Measurements from ENCODE around the gene NODAL. TPM values are rescaled to one million over a fixed set of nuclear protein-coding genes. Genes with fewer than 3 reads are reported as not detected.

NODAL gene
- total and polyA plus RNA-seq, 12 donors = 0.04 to 0.29 TPM; not detected in 10

DNA sequence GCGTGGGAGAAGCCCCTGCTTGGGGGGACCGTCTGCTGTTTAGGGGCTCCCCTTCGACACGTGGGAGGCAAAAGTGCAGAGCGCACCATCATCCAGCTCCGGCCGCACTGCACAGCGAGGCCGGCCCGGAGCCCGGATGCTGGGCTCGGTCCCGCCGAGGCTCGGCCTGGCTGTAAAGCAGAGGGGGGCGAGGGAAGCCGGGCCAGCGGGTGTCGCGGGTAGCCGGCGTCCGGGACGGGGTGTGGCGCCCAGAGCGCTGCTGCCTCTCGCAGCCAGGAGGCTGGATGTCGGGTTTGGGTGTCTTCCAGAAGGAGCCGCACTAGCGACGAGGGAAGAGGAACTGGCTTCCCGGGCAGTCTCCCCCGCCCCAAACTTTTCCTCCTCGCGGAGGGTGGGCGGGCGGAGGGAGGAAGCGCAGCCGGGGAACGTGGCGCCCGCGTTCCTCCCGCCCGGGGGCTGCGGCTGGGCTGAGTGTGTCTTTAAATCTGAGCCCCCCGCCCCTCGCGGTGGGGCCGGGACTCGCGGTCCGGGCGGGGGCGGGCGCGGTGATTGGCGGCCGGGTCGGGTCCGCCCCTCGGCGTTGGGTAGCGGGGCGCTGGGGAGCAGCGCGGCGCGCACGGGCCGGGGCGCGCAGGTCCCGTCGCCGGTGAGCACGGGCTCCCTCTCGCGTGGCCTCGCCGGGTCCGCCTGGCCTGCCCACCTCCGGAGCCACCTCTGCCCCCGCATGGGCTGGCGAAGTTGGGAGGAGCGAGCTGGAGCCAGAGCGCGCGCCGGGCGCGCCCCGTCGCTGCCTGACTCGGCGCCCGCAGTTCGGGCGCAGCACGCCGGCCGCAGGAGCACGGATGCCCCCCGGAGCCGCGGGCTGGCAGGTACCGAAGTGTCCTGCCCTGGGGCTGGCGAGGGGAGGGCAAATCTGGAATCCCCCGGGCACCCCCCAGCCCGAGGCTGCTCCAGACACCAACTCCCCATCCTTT, 37.0 kb upstream of the NODAL start, which contains the start of gene PALD1:
Gene PALD1, plus strand, starts transcription at position 577 of the 974 bp plus-strand sequence. CDS start 47,185 bp downstream, outside the sequence.
- DNase-seq = peak; percentile 81 to 89
- H3K4me1 ChIP-seq = peaks cover 38 to 65% (median 55%) of the 10 kb centered on the region in 9 donors
- TF ChIP-seq, protein P1, sequence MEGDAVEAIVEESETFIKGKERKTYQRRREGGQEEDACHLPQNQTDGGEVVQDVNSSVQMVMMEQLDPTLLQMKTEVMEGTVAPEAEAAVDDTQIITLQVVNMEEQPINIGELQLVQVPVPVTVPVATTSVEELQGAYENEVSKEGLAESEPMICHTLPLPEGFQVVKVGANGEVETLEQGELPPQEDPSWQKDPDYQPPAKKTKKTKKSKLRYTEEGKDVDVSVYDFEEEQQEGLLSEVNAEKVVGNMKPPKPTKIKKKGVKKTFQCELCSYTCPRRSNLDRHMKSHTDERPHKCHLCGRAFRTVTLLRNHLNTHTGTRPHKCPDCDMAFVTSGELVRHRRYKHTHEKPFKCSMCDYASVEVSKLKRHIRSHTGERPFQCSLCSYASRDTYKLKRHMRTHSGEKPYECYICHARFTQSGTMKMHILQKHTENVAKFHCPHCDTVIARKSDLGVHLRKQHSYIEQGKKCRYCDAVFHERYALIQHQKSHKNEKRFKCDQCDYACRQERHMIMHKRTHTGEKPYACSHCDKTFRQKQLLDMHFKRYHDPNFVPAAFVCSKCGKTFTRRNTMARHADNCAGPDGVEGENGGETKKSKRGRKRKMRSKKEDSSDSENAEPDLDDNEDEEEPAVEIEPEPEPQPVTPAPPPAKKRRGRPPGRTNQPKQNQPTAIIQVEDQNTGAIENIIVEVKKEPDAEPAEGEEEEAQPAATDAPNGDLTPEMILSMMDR (IDR thresholded peaks at IDR 0.05) = peak; percentile 20 to 67 (median 27)
- no peaks in the 10 kb centered on the region for H3K9me3 ChIP-seq
- H3K36me3 ChIP-seq = no peaks in the 10 kb centered on the region
- H3K27me3 ChIP-seq = peaks cover 0 to 32% (median 0%) of the 10 kb centered on the region in 7 donors
- ATAC-seq = peak; percentile 48 to 81 (median 72)
- 1 to 2% methylated on average over 88 to 110 of the region's 110 CpGs for WGBS, 2 donors
- peak within 1 kb of the TSS; percentile 40 to 77 (median 64) for H3K4me3 ChIP-seq
- intact Hi-C loops (cut with DNase I) = loop anchor here in 1 of 10 donors (5.0 kb wide), 1 partner anchor 34 kb away; no protein-coding TSS in a partner anchor
- H3K27ac ChIP-seq = peak within 1 kb of the TSS; percentile 34 to 91 (median 82)

DNA sequence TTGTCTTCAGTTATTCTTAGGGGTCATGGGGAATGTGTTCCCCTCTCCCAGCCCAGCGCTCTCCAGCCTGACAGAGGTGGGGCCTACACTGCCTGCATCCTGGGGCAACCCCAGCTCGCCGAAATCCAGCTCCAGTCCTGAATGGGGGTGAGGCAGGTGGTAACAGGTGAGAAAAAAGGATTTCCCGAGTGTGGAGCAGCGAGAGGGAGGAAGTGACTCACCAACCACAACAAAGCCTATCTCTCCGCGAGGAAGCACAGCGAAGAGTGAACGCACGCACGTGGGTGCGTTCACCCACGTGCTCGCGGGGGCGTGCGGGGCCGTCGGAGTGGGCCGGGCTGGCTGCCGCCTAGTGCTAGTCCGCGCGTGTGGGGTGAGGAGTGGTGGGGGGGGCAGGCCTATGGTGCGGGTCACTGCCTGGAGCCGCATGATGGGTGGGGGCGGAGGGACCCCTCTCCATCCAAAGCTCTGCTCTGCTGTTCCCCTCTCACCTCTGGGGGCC, 36.2 kb upstream of the NODAL start:
- WGBS, 2 donors = 26 to 35% methylated on average over 25 to 27 of the region's 27 CpGs
- intact Hi-C loops (cut with DNase I) = loop anchor here in 1 of 10 donors (5.0 kb wide), 1 partner anchor 35 kb away; no protein-coding TSS in a partner anchor
- H3K27ac ChIP-seq = peak overlapping the region; percentile 26 to 91 (median 82)
- peaks cover 0 to 32% (median 0%) of the 10 kb centered on the region in 7 donors for H3K27me3 ChIP-seq
- DNase-seq = peak in 1 of 2 donors; percentile 30
- H3K9me3 ChIP-seq = no peaks in the 10 kb centered on the region
- no peaks in the 10 kb centered on the region for H3K36me3 ChIP-seq
- peak in 7 of 8 donors; percentile 3 to 26 (median 14) for ATAC-seq
- TF ChIP-seq, protein P1 (IDR thresholded peaks at IDR 0.05) = no peak
- H3K4me1 ChIP-seq = peaks cover 30 to 58% (median 47%) of the 10 kb centered on the region in 9 donors
- H3K4me3 ChIP-seq = peak overlapping the region; percentile 40 to 77 (median 64)

DNA sequence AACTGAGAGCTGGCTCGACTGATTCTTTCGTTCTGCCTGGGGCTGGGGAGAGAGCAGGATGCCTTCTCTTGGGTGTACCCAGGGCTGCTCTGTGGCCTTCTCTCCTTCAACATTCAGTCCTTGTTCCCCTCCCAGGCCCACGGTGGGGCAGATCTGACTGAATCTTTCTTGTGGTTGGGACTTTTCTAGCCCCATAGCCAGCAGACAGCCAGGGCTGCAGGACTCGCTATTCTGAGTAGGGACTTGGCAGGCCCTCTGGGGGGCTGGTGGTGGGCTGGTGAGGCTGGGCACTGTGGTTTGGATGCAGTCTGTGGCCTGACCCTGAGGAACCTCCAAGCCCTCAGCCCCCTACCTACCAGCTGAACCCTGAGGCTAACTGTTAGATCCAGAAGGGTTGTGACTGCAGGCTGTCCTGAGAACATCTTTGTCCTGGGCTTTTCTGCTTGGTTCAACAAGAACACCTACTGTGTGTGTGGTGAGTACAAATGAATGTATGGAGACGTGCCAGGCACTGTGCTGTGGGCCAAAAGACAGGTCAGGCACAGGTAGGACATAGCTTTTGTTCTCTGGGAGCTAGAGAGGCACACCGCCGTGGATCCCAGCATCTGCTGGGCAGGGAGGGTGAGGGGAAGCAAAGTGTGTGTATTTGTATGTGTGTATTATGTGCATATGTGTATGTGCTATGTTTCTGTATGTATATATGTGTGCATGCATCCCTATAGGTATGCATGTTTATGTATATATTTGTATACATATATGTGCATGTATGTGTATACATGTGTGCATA, 35.0 kb upstream of the NODAL start:
- H3K27ac ChIP-seq = no peak overlapping the region
- 76 to 81% methylated on average over 7 of the region's 7 CpGs for WGBS, 2 donors
- no peaks in the 10 kb centered on the region for H3K9me3 ChIP-seq
- TF ChIP-seq, protein P1 (IDR thresholded peaks at IDR 0.05) = no peak
- DNase-seq (no peak), ATAC-seq (no peak)
- H3K4me3 ChIP-seq = no peak overlapping the region
- H3K4me1 ChIP-seq = peaks cover 20 to 45% (median 36%) of the 10 kb centered on the region in 9 donors
- peaks cover 0 to 32% (median 0%) of the 10 kb centered on the region in 7 donors for H3K27me3 ChIP-seq
- intact Hi-C loops (cut with DNase I) = loop anchor here in 1 of 10 donors (5.0 kb wide), 1 partner anchor 36 kb away; no protein-coding TSS in a partner anchor
- H3K36me3 ChIP-seq = no peaks in the 10 kb centered on the region

All from heart right ventricle (tissue), 16 donors.